Neutrophil (primary cell): ENCODE results near the gene SEMA3A.

Experiments
- H3K27ac ChIP-seq: fragments of 200-600 bp; sonication (generic); 2 replicates; pipeline ENCODE4 v1.5.1; 2016; ENCODE audit warnings: mild to moderate bottlenecking, moderate library complexity
- H3K27me3 ChIP-seq: fragments of 200-600 bp; sonication (generic); 2 replicates; pipeline ENCODE4 v1.6.0; 2016; ENCODE audit warnings: mild to moderate bottlenecking
- H3K36me3 ChIP-seq: fragments of 200-600 bp; sonication (generic); 2 replicates; pipeline ENCODE4 v1.5.1; 2017
- H3K4me1 ChIP-seq, 2 experiments: fragments of 200-600 bp in 1 of 2; sonication (generic) in 1 of 2; 1 replicate in 1 of 2; 2 replicates in 1 of 2; pipeline versions ENCODE4 v1.5.1 to v1.6.1; 2013 to 2016; ENCODE audit warnings: low read depth in 1 of 2, low read length in 1 of 2, mild to moderate bottlenecking in 1 of 2, moderate library complexity in 1 of 2; ENCODE audit not compliant: control insufficient read depth in 1 of 2, insufficient read depth in 1 of 2
- H3K4me3 ChIP-seq, 2 experiments: fragments of 200-600 bp in 1 of 2; sonication (generic) in 1 of 2; 1 replicate in 1 of 2; 2 replicates in 1 of 2; pipeline ENCODE4 v1.5.1; 2013 to 2016; ENCODE audit warnings: low read depth in 1 of 2, low read length in 1 of 2, mild to moderate bottlenecking in 1 of 2, moderate library complexity in 1 of 2
- H3K9me3 ChIP-seq: fragments of 200-600 bp; sonication (generic); 2 replicates; pipeline ENCODE4 v1.5.1; 2016
- TF ChIP-seq, protein P1 (sequence below): fragments of 200-600 bp; sonication (generic); IDR thresholded peaks from 2 replicates; pipeline ENCODE4 v1.5.1; 2016; ENCODE audit warnings: antibody characterized with exemption

SEMA3A gene

DNA sequence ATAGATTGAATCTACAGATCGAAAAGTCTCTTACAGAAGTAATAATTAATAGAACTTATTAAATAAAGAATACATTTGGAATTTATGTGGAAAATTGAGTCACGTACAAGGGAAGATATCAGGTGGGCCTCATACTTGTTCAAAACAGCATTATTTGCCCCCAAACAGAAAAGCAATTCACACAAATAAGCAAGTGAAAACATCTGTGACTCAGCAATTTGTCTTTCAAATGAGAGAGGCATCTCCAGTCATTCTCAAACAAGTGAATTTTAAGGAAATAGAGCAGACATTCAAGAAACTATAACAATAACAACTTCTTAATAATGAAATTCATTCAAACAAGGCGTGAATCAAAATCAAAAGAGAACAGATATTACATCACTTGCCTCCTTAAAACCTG is 50.1 kb downstream of the SEMA3A start:
- no peaks in the 10 kb centered on the region for H3K36me3 ChIP-seq
- TF ChIP-seq, protein P1, sequence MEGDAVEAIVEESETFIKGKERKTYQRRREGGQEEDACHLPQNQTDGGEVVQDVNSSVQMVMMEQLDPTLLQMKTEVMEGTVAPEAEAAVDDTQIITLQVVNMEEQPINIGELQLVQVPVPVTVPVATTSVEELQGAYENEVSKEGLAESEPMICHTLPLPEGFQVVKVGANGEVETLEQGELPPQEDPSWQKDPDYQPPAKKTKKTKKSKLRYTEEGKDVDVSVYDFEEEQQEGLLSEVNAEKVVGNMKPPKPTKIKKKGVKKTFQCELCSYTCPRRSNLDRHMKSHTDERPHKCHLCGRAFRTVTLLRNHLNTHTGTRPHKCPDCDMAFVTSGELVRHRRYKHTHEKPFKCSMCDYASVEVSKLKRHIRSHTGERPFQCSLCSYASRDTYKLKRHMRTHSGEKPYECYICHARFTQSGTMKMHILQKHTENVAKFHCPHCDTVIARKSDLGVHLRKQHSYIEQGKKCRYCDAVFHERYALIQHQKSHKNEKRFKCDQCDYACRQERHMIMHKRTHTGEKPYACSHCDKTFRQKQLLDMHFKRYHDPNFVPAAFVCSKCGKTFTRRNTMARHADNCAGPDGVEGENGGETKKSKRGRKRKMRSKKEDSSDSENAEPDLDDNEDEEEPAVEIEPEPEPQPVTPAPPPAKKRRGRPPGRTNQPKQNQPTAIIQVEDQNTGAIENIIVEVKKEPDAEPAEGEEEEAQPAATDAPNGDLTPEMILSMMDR = no peak
- H3K27ac ChIP-seq = no peak overlapping the region

DNA sequence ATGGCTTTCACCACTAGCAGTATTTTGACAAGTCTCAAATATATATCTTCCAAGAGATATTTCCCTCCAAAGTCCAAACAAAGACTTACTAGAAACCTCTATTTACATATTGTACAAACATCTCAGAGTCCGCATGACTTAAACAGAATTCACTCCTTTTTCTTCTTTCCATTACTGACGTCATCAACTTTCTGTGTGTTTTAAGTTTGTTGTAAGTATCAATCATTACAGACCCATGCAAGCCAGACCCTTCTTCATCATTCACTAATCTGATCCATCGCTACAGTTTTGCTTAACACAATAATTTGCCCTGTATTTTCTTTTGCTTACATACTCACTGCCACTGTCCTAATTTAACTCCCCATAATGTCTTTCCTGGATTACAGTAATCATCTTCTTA is 51.9 kb downstream of the SEMA3A start:
- Histone ChIP-seq H3K27ac (no peak overlapping the region), H3K27me3 (no peaks in the 10 kb centered on the region), H3K4me1 (no peaks in the 10 kb centered on the region), H3K9me3 (no peaks in the 10 kb centered on the region), H3K4me3 (no peak overlapping the region), H3K36me3 (no peaks in the 10 kb centered on the region)
- TF ChIP-seq, protein P1 = no peak

More for the DNA sequence above, 50.1 kb downstream of the SEMA3A start:
- no peak overlapping the region for H3K4me3 ChIP-seq
- H3K27me3 ChIP-seq = no peaks in the 10 kb centered on the region
- H3K9me3 ChIP-seq = no peaks in the 10 kb centered on the region
- no peaks in the 10 kb centered on the region for H3K4me1 ChIP-seq

DNA sequence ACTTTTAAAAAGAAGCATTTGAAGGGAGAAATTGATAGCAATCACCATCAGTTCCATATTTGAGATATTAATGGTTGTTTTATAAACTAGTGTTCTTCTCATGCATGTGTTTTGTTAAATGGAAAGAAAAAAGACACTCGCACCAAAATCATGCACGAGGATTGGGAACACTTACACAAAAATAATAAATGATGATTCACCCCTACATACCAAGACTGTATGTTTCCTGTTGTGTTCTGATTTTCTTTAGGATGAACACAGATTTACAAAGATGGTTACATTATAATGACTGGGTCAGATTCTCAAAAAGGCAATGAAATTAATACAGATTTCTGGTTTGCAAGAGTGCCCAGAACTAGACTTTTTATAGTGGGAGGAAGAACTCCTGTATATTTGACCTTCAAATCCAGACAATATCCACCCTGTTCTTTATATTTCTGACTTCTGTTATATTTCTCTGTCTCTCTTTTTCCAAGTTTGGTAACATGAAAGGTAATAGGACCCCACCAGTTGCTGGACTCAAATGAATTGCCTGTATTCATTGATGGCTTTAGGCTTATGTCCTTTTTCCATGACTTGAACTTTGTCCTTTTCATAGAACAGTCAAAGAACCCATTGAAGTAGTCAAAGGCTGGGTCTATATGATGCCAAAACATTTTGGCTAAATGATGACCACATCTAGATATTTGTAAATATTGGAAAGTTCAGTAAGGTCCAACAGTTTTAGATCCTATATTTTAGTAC is 54.4 kb downstream of the SEMA3A start:
- TF ChIP-seq, protein P1 = no peak
- no peaks in the 10 kb centered on the region for H3K9me3 ChIP-seq
- no peaks in the 10 kb centered on the region for H3K27me3 ChIP-seq
- no peaks in the 10 kb centered on the region for H3K4me1 ChIP-seq
- H3K36me3 ChIP-seq = no peaks in the 10 kb centered on the region
- H3K27ac ChIP-seq = no peak overlapping the region
- no peak overlapping the region for H3K4me3 ChIP-seq

DNA sequence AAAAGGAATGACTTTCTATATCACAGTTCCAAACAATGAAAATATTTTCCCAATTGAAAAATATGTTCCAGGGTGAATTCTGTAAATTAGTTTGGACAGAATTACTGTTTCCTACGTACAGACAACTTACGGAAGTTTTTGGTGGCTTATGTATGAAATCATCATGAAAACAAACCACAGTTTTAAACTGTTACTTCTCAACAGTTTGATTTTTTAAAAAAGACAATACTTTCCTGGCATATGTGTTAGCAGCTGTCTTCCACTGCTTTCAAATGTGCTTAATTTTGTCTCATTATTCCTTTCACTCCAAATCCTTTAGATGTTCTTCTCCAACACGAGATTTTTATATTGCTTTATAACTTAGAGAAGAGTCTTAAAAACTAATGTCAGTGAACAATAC is 56.2 kb downstream of the SEMA3A start:
- H3K4me1 ChIP-seq = no peaks in the 10 kb centered on the region
- no peaks in the 10 kb centered on the region for H3K36me3 ChIP-seq
- no peak overlapping the region for H3K4me3 ChIP-seq
- no peaks in the 10 kb centered on the region for H3K9me3 ChIP-seq
- no peak overlapping the region for H3K27ac ChIP-seq
- TF ChIP-seq, protein P1 = no peak
- no peaks in the 10 kb centered on the region for H3K27me3 ChIP-seq

DNA sequence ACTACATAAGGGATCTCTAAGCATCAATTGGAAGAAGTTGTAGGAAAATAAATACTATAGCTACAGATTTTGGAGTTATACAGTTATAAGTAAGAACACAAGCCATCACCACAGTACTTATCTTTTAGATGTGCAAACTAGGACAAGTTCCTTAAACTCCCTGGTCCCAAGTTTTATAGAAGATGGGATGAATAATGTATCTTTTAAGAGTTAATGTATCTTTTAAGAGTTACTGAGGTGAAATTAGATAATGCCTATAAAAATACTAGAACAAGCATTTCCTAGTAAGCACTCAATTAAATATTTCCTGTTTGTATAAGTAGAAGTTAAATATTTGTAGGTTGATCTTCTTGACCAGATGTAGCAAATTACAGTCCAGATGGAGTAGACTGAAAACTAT is 56.8 kb downstream of the SEMA3A start:
- TF ChIP-seq, protein P1 = no peak
- H3K36me3 ChIP-seq = no peaks in the 10 kb centered on the region
- no peak overlapping the region for H3K27ac ChIP-seq
- no peaks in the 10 kb centered on the region for H3K4me1 ChIP-seq
- no peak overlapping the region for H3K4me3 ChIP-seq
- no peaks in the 10 kb centered on the region for H3K9me3 ChIP-seq
- no peaks in the 10 kb centered on the region for H3K27me3 ChIP-seq
